GM12891 (cell line): ENCODE data around the gene CPB2.

Experiments used
- DNase-seq: peaks from one replicate; pipeline ENCODE4 v3.0.0; 2011; ENCODE audit warnings: low spot score; ENCODE audit not compliant: insufficient read length
- FAIRE-seq: peaks from 2 replicates; lab custom pipeline; 2011; peaks lifted over from hg19 to GRCh38; lab: Jason Lieb, UNC
- PAX5 ChIP-seq: IDR thresholded peaks from 2 replicates; pipeline ENCODE4 v1.6.1; 2011; ENCODE audit warnings: low read length, moderate library complexity, mild to moderate bottlenecking; ENCODE audit not compliant: insufficient read depth, severe bottlenecking
- POLR2A ChIP-seq: IDR thresholded peaks from 2 replicates; pipeline ENCODE4 v1.6.1; 2011; ENCODE audit warnings: low read depth, low read length, control low read depth
- POLR2AphosphoS5 ChIP-seq: IDR thresholded peaks from 2 replicates; pipeline ENCODE4 v1.6.1; 2011; ENCODE audit warnings: low read depth, low read length, control low read depth
- POU2F2 ChIP-seq: IDR thresholded peaks from 2 replicates; pipeline ENCODE4 v1.6.1; 2011; ENCODE audit warnings: low read depth, mild to moderate bottlenecking, control low read depth, low read length, moderate library complexity
- SPI1 ChIP-seq: IDR thresholded peaks from 2 replicates; pipeline ENCODE4 v1.6.1; 2011; ENCODE audit warnings: low read depth, low read length, control low read depth
- TAF1 ChIP-seq: IDR thresholded peaks from 2 replicates; pipeline ENCODE4 v1.6.1; 2011; ENCODE audit warnings: low read depth, low read length, control low read depth

The CPB2 gene

GRCh38 chr13:46039411-46040182 lies 65.2 kb downstream of the CPB2 start:
- TF ChIP-seq PAX5 (no peak), TAF1 (no peak), POU2F2 (no peak), POLR2AphosphoS5 (no peak), POLR2A (no peak), SPI1 (no peak)
- no peak for DNase-seq

GRCh38 chr13:46038296-46038695 lies 66.5 kb downstream of the CPB2 start:
- FAIRE-seq: peak; percentile 66
- TF ChIP-seq POLR2A: no peak
- no peak for TF ChIP-seq SPI1
- TF ChIP-seq TAF1: no peak
- TF ChIP-seq POU2F2: no peak
- no peak for TF ChIP-seq POLR2AphosphoS5
- no peak for TF ChIP-seq PAX5
- DNase-seq: no peak

More at GRCh38 chr13:46039411-46040182, 65.2 kb downstream of the CPB2 start:
- no peak for FAIRE-seq

GRCh38 chr13:46035066-46035465 lies 69.8 kb downstream of the CPB2 start:
- TF ChIP-seq POLR2AphosphoS5 (no peak), SPI1 (no peak), PAX5 (no peak), TAF1 (no peak), POLR2A (no peak), POU2F2 (no peak)
- no peak for DNase-seq
- no peak for FAIRE-seq

GRCh38 chr13:46032341-46032740 lies 72.5 kb downstream of the CPB2 start:
- TF ChIP-seq SPI1 (no peak), POU2F2 (no peak), PAX5 (no peak), TAF1 (no peak), POLR2A (no peak), POLR2AphosphoS5 (no peak)
- DNase-seq: no peak
- FAIRE-seq: no peak

- FAIRE-seq (peak; percentile 50), DNase-seq (no peak)
- no peak for TF ChIP-seq TAF1
- TF ChIP-seq POLR2AphosphoS5: no peak
- no peak for TF ChIP-seq POLR2A
- TF ChIP-seq POU2F2: no peak
- TF ChIP-seq SPI1: no peak
- no peak for TF ChIP-seq PAX5
Observed at GRCh38 chr13:46031581-46032263, 73.1 kb downstream of the CPB2 start.

- DNase-seq (no peak), FAIRE-seq (no peak)
- TF ChIP-seq PAX5: no peak
- no peak for TF ChIP-seq POLR2A
- no peak for TF ChIP-seq POU2F2
- no peak for TF ChIP-seq SPI1
- TF ChIP-seq TAF1: no peak
- TF ChIP-seq POLR2AphosphoS5: no peak
Observed at GRCh38 chr13:46025157-46025556, 79.7 kb downstream of the CPB2 start.

GRCh38 chr13:46022481-46022880 lies 82.4 kb downstream of the CPB2 start:
- DNase-seq (no peak), FAIRE-seq (no peak)
- no peak for TF ChIP-seq POU2F2
- TF ChIP-seq PAX5: no peak
- no peak for TF ChIP-seq SPI1
- TF ChIP-seq TAF1: no peak
- TF ChIP-seq POLR2A: no peak
- TF ChIP-seq POLR2AphosphoS5: no peak

GRCh38 chr13:46016216-46016615 lies 88.6 kb downstream of the CPB2 start:
- no peak for TF ChIP-seq POLR2A
- FAIRE-seq: no peak
- no peak for DNase-seq

GRCh38 chr13:46015366-46015765 lies 89.5 kb downstream of the CPB2 start:
- DNase-seq: no peak
- no peak for FAIRE-seq
- no peak for TF ChIP-seq POU2F2
- no peak for TF ChIP-seq PAX5
- TF ChIP-seq SPI1: no peak
- no peak for TF ChIP-seq POLR2A
- no peak for TF ChIP-seq TAF1

GRCh38 chr13:46012404-46012803 lies 92.4 kb downstream of the CPB2 start:
- FAIRE-seq (no peak), DNase-seq (no peak)
- TF ChIP-seq POLR2A (no peak), TAF1 (no peak), SPI1 (no peak), PAX5 (no peak), POLR2AphosphoS5 (no peak), POU2F2 (no peak)
